Measurements from ENCODE around the gene CDK14.

Gene CDK14

DNA sequence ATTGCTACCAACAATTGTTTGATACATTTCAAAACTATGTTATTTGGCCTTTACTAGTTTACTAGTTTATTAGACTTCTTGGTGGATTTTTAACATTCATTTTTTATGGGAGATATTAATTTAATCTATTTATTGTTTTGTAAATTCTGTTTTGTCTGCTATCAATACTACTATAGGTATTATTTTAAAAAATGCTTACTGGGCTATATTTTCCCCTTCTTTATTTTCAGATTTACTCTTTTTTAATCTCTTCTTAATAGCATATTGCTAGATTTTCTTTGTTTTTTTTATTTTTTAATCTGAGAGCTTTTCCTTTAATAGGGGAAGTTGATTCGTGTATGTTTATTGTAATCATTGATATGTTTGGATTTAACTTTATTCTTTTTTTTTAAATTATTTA is 147.5 kb downstream of the CDK14 start:
- intact Hi-C loops (cut with DNase I; ENCODE audit: low total_unique reads): no loop called here
- no peaks in the 10 kb centered on the region for H3K9me3 ChIP-seq
- TF ChIP-seq, protein P1, sequence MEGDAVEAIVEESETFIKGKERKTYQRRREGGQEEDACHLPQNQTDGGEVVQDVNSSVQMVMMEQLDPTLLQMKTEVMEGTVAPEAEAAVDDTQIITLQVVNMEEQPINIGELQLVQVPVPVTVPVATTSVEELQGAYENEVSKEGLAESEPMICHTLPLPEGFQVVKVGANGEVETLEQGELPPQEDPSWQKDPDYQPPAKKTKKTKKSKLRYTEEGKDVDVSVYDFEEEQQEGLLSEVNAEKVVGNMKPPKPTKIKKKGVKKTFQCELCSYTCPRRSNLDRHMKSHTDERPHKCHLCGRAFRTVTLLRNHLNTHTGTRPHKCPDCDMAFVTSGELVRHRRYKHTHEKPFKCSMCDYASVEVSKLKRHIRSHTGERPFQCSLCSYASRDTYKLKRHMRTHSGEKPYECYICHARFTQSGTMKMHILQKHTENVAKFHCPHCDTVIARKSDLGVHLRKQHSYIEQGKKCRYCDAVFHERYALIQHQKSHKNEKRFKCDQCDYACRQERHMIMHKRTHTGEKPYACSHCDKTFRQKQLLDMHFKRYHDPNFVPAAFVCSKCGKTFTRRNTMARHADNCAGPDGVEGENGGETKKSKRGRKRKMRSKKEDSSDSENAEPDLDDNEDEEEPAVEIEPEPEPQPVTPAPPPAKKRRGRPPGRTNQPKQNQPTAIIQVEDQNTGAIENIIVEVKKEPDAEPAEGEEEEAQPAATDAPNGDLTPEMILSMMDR (IDR thresholded peaks at IDR 0.05): no peak
- H3K27me3 ChIP-seq: no peaks in the 10 kb centered on the region
- no peaks in the 10 kb centered on the region for H3K36me3 ChIP-seq
- no peak overlapping the region for H3K4me3 ChIP-seq
- H3K4me1 ChIP-seq: no peaks in the 10 kb centered on the region
- DNase-seq: no peak
- no peak overlapping the region for H3K27ac ChIP-seq

GRCh38 chr7:90747516-90747915 is 151.4 kb downstream of the CDK14 start:
- Histone ChIP-seq H3K4me1 (peaks cover 0 to 13% (median 2%) of the 10 kb centered on the region in 4 donors), H3K27me3 (no peaks in the 10 kb centered on the region), H3K27ac (no peak overlapping the region), H3K36me3 (no peaks in the 10 kb centered on the region), H3K4me3 (no peak overlapping the region), H3K9me3 (no peaks in the 10 kb centered on the region)
- DNase-seq: no peak
- intact Hi-C loops (cut with DNase I; ENCODE audit: low total_unique reads): no loop called here
- TF ChIP-seq, protein P1 (IDR thresholded peaks at IDR 0.05): no peak

- no peak overlapping the region for H3K27ac ChIP-seq
- no peaks in the 10 kb centered on the region for H3K27me3 ChIP-seq
- H3K4me3 ChIP-seq: no peak overlapping the region
- H3K36me3 ChIP-seq: no peaks in the 10 kb centered on the region
- intact Hi-C loops (cut with DNase I; ENCODE audit: low total_unique reads): no loop called here
- H3K4me1 ChIP-seq: peaks cover 0 to 13% (median 2%) of the 10 kb centered on the region in 4 donors
- TF ChIP-seq, protein P1 (IDR thresholded peaks at IDR 0.05): no peak
- no peak for DNase-seq
- H3K9me3 ChIP-seq: no peaks in the 10 kb centered on the region
Measured at GRCh38 chr7:90749262-90749661, 153.1 kb downstream of the CDK14 start.

GRCh38 chr7:90749774-90750173 is 153.7 kb downstream of the CDK14 start:
- H3K27me3 ChIP-seq: no peaks in the 10 kb centered on the region
- no peak overlapping the region for H3K4me3 ChIP-seq
- intact Hi-C loops (cut with DNase I; ENCODE audit: low total_unique reads): no loop called here
- TF ChIP-seq, protein P1 (IDR thresholded peaks at IDR 0.05): no peak
- DNase-seq: no peak
- peaks cover 0 to 13% (median 2%) of the 10 kb centered on the region in 4 donors for H3K4me1 ChIP-seq
- no peaks in the 10 kb centered on the region for H3K36me3 ChIP-seq
- H3K9me3 ChIP-seq: no peaks in the 10 kb centered on the region
- no peak overlapping the region for H3K27ac ChIP-seq

GRCh38 chr7:90751595-90751994 is 155.5 kb downstream of the CDK14 start:
- no peak overlapping the region for H3K27ac ChIP-seq
- intact Hi-C loops (cut with DNase I; ENCODE audit: low total_unique reads): no loop called here
- TF ChIP-seq, protein P1 (IDR thresholded peaks at IDR 0.05): no peak
- H3K36me3 ChIP-seq: no peaks in the 10 kb centered on the region
- no peaks in the 10 kb centered on the region for H3K27me3 ChIP-seq
- H3K4me3 ChIP-seq: no peak overlapping the region
- H3K4me1 ChIP-seq: peaks cover 0 to 13% (median 2%) of the 10 kb centered on the region in 4 donors
- H3K9me3 ChIP-seq: no peaks in the 10 kb centered on the region
- no peak for DNase-seq

- intact Hi-C loops (cut with DNase I; ENCODE audit: low total_unique reads): no loop called here
- Histone ChIP-seq H3K36me3 (no peaks in the 10 kb centered on the region), H3K27me3 (no peaks in the 10 kb centered on the region), H3K4me1 (peaks cover 0 to 13% (median 2%) of the 10 kb centered on the region in 4 donors), H3K9me3 (no peaks in the 10 kb centered on the region), H3K27ac (no peak overlapping the region), H3K4me3 (no peak overlapping the region)
- DNase-seq: no peak
- TF ChIP-seq, protein P1 (IDR thresholded peaks at IDR 0.05): no peak
Measured at GRCh38 chr7:90752051-90752450, 155.9 kb downstream of the CDK14 start.

All from tibial artery (tissue), 4 donors.